ENCODE data around the gene NMRAL1.

Gene NMRAL1

DNA sequence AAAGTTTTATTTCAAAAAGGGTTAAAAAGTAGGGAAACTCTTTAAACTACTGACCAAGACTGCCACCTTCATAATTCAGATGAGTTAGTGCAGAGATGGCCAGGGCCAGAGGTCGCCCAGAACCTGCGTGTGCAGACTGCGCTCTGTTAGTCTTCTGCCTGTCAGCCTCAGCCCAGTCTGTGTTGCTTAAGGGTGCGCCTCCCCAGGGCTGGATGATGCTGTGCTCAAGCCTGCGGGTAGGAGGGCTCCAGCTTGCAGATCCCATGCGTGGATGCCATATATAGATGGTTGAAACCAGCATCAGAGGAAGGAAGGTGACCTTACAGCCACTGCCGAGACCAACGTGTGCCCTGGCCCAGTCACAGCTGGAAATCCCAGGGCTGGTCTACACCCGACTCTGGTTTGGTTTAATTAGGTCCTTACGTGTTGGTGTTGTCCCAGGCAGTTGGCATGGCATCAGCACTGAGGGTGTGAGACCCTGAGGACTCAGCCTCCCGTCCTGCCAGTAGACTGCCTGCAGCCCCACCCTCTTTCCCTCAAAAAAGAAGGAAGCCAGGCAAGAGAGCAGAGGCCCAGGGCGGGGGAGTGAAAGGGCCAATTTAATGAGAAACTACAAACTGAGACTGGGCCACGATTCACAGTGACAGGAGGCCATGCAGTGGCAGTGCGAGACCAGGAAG, 36.5 kb upstream of the NMRAL1 start:
- no peak overlapping the region for H3K4me3 ChIP-seq (replicated peaks; ENCODE audit: low read depth, low read length)
- DNase-seq (ENCODE audit: low read depth) = no peak
- no peak for TF ChIP-seq CTCF (IDR thresholded peaks at IDR 0.05; ENCODE audit: low read length, missing control alignments)

- DNase-seq (ENCODE audit: low read depth) = no peak
- TF ChIP-seq CTCF (IDR thresholded peaks at IDR 0.05; ENCODE audit: low read length, missing control alignments) = no peak
- H3K4me3 ChIP-seq (replicated peaks; ENCODE audit: low read depth, low read length) = no peak overlapping the region
These were observed 35.7 kb upstream of the NMRAL1 start for GRCh38 chr16:4510131-4510530.

GRCh38 chr16:4509420-4509819, 35.0 kb upstream of the NMRAL1 start:
- no peak overlapping the region for H3K4me3 ChIP-seq (replicated peaks; ENCODE audit: low read depth, low read length)
- no peak for DNase-seq (ENCODE audit: low read depth)
- no peak for TF ChIP-seq CTCF (IDR thresholded peaks at IDR 0.05; ENCODE audit: low read length, missing control alignments)

DNA sequence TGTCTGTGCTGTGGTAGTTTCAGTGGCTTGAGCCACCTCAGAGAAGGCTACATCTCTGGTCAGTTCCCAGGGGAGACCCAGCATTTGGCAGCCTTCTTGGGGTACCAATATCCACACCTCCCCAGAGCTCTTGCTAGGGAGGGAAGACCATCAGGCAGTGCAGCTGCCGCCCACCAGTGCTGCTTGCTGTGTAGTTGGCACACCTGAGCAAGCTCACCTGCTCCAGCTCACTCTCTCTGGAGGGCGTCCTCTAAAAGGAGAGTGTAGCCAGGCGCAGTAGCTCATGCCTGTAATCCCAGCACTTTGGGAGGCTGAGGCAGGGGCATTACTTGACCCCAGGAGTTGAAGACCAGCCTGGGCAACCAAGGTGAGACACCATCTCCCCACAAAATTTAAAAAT, 34.4 kb upstream of the NMRAL1 start:
- H3K4me3 ChIP-seq (replicated peaks; ENCODE audit: low read depth, low read length) = no peak overlapping the region
- DNase-seq (ENCODE audit: low read depth) = no peak
- TF ChIP-seq CTCF (IDR thresholded peaks at IDR 0.05; ENCODE audit: low read length, missing control alignments) = no peak

- DNase-seq (ENCODE audit: low read depth) = no peak
- no peak overlapping the region for H3K4me3 ChIP-seq (replicated peaks; ENCODE audit: low read depth, low read length)
- TF ChIP-seq CTCF (IDR thresholded peaks at IDR 0.05; ENCODE audit: low read length, missing control alignments) = no peak
These were observed 33.3 kb upstream of the NMRAL1 start for GRCh38 chr16:4507588-4508345.

DNA sequence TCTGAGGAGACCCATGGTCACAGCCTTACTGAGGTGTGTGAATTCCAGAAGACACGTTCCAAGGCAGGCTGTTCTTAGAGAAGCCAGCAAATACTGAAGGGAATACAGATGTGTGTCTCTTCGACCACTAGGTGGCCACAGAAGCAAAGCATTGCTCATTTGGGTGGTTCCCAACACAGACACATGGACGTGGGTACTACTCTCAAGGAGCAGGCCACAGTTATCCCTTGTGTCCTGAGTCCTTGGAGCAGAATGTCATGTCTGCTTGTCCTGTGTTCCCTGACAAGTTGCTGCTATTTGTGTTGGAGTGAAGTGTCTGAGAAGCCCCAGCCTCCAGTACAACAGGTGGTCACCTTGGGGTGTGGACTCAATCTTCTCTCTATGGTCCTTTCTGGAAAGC, 32.0 kb upstream of the NMRAL1 start:
- DNase-seq (ENCODE audit: low read depth) = peak; percentile 88
- TF ChIP-seq CTCF (IDR thresholded peaks at IDR 0.05; ENCODE audit: low read length, missing control alignments) = peak; percentile 92
- H3K4me3 ChIP-seq (replicated peaks; ENCODE audit: low read depth, low read length) = no peak overlapping the region

Measured in fibroblast of pulmonary artery (primary cell).